Activated B cell treated with CpG ODN at 0.5 μM for 24 hours (primary cell): Measurements from ENCODE around the gene MTUS2. TPM values are rescaled to one million over a fixed set of nuclear protein-coding genes. Genes with fewer than 3 reads are reported as not detected.

Experiments
- ATAC-seq: fragments of 200-7000 bp; cut with Tn5 transposase; one replicate; pipeline ENCODE4 v1.10.0; 2021; ENCODE audit warnings: low read depth, mild to moderate bottlenecking, moderate library complexity
- CTCF ChIA-PET: fragments of 350-600 bp; sonication (Branson Sonifier 250); formaldehyde crosslinking; loops from one replicate; lab custom pipeline; 2021; ENCODE audit warnings: antibody characterized with exemption; lab: Charles Lee
- POLR2A ChIA-PET: fragments of 350-600 bp; sonication (Branson Sonifier 250); formaldehyde crosslinking; loops from one replicate; lab custom pipeline; 2021; ENCODE audit warnings: antibody characterized with exemption; lab: Charles Lee
- DNase-seq: peaks from one replicate; pipeline ENCODE4 v3.0.0; 2022
- H3K27ac Mint-ChIP-seq: one replicate; pipeline ENCODE4 v1.8.0; 2020; ENCODE audit warnings: mixed read lengths
- H3K27me3 Mint-ChIP-seq: one replicate; pipeline ENCODE4 v1.8.0; 2021; ENCODE audit warnings: mixed read lengths
- H3K36me3 Mint-ChIP-seq: one replicate; pipeline ENCODE4 v1.8.0; 2021; ENCODE audit warnings: low read depth, mixed read lengths
- H3K4me1 Mint-ChIP-seq: one replicate; pipeline ENCODE4 v1.8.0; 2021; ENCODE audit warnings: mixed read lengths
- H3K4me3 Mint-ChIP-seq: one replicate; pipeline ENCODE4 v1.8.0; 2020; ENCODE audit warnings: mild to moderate bottlenecking, mixed read lengths
- H3K9me3 Mint-ChIP-seq: one replicate; pipeline ENCODE4 v1.8.0; 2020; ENCODE audit warnings: mixed read lengths
- intact Hi-C: fragments of 100-400 bp; cut with micrococcal nuclease; formaldehyde crosslinking; loops from one replicate; pipeline ENCODE4 v1.15.1; 2024
- total RNA-seq: library from RNA; stranded (reverse); gene quantifications from 2 replicates; pipeline ENCODE4 v1.2.3, GENCODE V29; 2022
- TF ChIP-seq, protein P1 (sequence below): fragments of 200-600 bp; IDR thresholded peaks from one replicate; pipeline ENCODE4 v1.8.0; 2022; ENCODE audit warnings: antibody characterized with exemption, mild to moderate bottlenecking

MTUS2 gene
- total RNA-seq, 1 donor from 2014 or later = not detected

DNA sequence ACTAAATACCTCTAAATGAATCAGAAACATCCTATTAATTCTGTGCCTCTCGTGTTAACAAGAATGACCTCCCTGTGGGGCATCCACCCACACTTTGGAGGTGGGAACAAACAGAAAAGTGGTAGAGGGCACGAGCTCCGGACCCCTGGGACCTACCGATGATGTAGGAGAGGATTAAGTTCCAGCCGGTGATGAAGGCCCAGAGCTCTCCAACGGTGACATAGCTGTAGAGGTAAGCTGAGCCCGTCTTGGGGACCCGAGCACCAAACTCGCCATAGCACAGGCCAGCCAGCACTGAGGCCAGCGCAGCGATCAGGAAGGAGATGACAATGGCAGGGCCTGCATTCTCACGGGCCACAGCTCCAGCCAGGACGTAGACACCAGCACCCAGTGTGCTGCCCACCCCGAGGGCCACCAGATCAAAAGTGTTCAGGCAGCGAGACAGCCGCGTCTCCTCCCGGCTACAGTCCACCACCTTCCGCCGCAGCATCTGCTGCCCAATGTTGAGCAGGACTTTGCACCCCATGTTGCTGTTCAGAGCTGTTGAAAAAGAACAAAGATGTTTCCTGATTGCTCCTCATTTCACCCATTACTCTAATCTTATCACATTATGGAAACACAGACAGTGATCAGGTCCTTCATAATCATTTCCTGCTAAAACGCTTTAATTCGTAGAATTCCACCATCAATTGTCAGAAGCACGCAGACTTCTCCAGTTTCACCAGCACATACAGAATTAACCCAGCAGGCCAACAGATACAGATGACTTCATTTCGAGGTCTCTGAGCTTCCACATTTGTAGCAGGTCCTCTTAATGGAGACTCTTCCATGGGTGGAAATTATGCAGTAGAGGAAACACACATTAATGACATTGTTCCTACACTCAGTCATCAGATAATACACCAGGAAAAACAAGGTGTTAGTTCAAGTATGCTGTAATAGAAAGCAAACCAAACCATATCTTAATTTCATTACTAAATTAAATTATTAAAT lies 715.8 kb downstream of the MTUS2 start:
- ATAC-seq (no peak), DNase-seq (no peak)
- peaks cover 86% of the 10 kb centered on the region for H3K36me3 Mint-ChIP-seq
- H3K4me3 Mint-ChIP-seq = no peak overlapping the region
- no peaks in the 10 kb centered on the region for H3K9me3 Mint-ChIP-seq
- peaks cover 3% of the 10 kb centered on the region for H3K4me1 Mint-ChIP-seq
- intact Hi-C loops = no loop called here
- no peak overlapping the region for H3K27ac Mint-ChIP-seq
- ChIA-PET CTCF (no interaction called here), POLR2A (no interaction called here)
- no peaks in the 10 kb centered on the region for H3K27me3 Mint-ChIP-seq
- TF ChIP-seq, protein P1, sequence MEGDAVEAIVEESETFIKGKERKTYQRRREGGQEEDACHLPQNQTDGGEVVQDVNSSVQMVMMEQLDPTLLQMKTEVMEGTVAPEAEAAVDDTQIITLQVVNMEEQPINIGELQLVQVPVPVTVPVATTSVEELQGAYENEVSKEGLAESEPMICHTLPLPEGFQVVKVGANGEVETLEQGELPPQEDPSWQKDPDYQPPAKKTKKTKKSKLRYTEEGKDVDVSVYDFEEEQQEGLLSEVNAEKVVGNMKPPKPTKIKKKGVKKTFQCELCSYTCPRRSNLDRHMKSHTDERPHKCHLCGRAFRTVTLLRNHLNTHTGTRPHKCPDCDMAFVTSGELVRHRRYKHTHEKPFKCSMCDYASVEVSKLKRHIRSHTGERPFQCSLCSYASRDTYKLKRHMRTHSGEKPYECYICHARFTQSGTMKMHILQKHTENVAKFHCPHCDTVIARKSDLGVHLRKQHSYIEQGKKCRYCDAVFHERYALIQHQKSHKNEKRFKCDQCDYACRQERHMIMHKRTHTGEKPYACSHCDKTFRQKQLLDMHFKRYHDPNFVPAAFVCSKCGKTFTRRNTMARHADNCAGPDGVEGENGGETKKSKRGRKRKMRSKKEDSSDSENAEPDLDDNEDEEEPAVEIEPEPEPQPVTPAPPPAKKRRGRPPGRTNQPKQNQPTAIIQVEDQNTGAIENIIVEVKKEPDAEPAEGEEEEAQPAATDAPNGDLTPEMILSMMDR = no peak

- ChIA-PET CTCF (no interaction called here), POLR2A (no interaction called here)
- TF ChIP-seq, protein P1 = no peak
- Mint-ChIP-seq H3K4me1 (peaks cover 9% of the 10 kb centered on the region), H3K36me3 (peaks cover 87% of the 10 kb centered on the region), H3K27me3 (no peaks in the 10 kb centered on the region), H3K4me3 (no peak overlapping the region), H3K27ac (no peak overlapping the region), H3K9me3 (no peaks in the 10 kb centered on the region)
- intact Hi-C loops = no loop called here
- DNase-seq (no peak), ATAC-seq (no peak)
These were observed 716.7 kb downstream of the MTUS2 start for GRCh38 chr13:29536853-29537252.

- TF ChIP-seq, protein P1 = no peak
- ChIA-PET CTCF (no interaction called here), POLR2A (no interaction called here)
- no peak overlapping the region for H3K4me3 Mint-ChIP-seq
- peaks cover 13% of the 10 kb centered on the region for H3K4me1 Mint-ChIP-seq
- ATAC-seq (no peak), DNase-seq (no peak)
- no peaks in the 10 kb centered on the region for H3K27me3 Mint-ChIP-seq
- no peak overlapping the region for H3K27ac Mint-ChIP-seq
- intact Hi-C loops = no loop called here
- peaks cover 78% of the 10 kb centered on the region for H3K36me3 Mint-ChIP-seq
- no peaks in the 10 kb centered on the region for H3K9me3 Mint-ChIP-seq
These were observed 717.9 kb downstream of the MTUS2 start for GRCh38 chr13:29537736-29538651.

DNA sequence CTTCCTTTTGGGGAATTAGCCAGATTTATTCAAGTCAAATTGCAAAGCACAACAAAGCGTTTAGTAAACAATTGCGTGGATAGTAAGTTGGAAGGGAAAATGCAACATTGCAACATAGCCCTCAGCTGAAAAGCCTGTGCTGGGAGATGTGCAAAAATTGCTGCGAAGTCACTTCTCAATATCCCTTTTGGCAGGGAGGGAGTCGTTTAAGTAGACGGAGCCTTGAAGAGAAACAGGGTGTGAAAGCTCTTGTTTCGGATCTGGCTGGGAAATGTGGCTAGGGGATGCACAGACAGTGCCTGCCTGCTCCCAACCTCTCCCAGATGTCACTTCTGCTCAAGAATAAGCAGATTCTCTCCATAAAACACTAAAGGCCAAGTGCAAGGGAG lies 718.5 kb downstream of the MTUS2 start:
- H3K27ac Mint-ChIP-seq = no peak overlapping the region
- no peaks in the 10 kb centered on the region for H3K27me3 Mint-ChIP-seq
- CTCF ChIA-PET = no interaction called here

More for the DNA sequence above, 718.5 kb downstream of the MTUS2 start:
- TF ChIP-seq, protein P1 = no peak
- Mint-ChIP-seq H3K36me3 (peaks cover 76% of the 10 kb centered on the region), H3K4me3 (no peak overlapping the region), H3K4me1 (peaks cover 19% of the 10 kb centered on the region), H3K9me3 (no peaks in the 10 kb centered on the region)
- ATAC-seq (no peak), DNase-seq (no peak)
- intact Hi-C loops = no loop called here
- POLR2A ChIA-PET = interaction anchor here (0.6 kb wide), 1 partner anchor 44 kb away, joined by 4 read pairs; no protein-coding TSS in a partner anchor
